ENCODE measurements around the gene USP3.

USP3 gene

DNA sequence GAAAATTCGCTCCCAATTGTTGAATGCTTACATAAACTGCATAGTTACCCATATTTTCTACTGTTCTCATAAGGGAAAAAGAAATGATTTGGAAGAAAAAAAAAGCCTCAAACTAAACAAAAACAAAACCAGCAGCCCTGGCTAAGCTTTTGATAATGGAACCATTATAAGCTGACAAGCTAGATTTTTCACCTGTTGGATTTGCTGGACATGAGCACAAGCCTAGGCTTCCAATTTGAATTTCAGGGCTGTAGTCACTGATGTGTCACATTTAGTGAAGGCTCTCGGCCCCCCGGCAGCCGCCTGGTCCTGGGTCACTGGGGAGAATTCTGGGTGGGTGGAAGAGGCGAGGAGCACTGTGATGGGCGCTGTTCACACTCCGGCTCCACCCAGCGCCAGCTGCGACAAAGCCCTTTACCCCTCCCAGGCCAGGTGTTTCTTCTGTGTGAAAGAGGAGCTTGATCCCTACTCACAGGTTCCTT, 97.4 kb downstream of the USP3 start:
- H3K79me2 ChIP-seq (ENCODE audit: insufficient read depth, low read length), result no peaks in the 10 kb centered on the region
- no peaks in the 10 kb centered on the region for H3K9me3 ChIP-seq (ENCODE audit: insufficient read depth, low read length)
- H3K4me3 ChIP-seq (ENCODE audit: insufficient read depth, low read length, poor library complexity, severe bottlenecking), result peak overlapping the region; percentile 69
- peak overlapping the region; percentile 68 for H3K4me2 ChIP-seq (ENCODE audit: low read depth, low read length, poor library complexity, severe bottlenecking)
- H3K27me3 ChIP-seq (ENCODE audit: low read length), result no peaks in the 10 kb centered on the region
- H4K20me1 ChIP-seq (ENCODE audit: low read depth, low read length), result no peaks in the 10 kb centered on the region
- no peaks in the 10 kb centered on the region for H3K36me3 ChIP-seq (ENCODE audit: low read length)
- H3K9me2 ChIP-seq (replicated peaks; ENCODE audit: insufficient read depth, low read length), result no peaks in the 10 kb centered on the region
- H3F3A ChIP-seq (ENCODE audit: insufficient read depth), result peaks cover 32% of the 10 kb centered on the region
- peak overlapping the region; percentile 83 for H3K9ac ChIP-seq (ENCODE audit: low read length)
- peak overlapping the region; percentile 68; the same call in 1 of the 2 replicates for H3K27ac ChIP-seq (ENCODE audit: low read depth, low read length)
- peak overlapping the region; percentile 83 for H2AFZ ChIP-seq (ENCODE audit: low read depth, low read length, severe bottlenecking)
- TF ChIP-seq EZH2phosphoT487 (conservative IDR thresholded peaks at IDR 0.05; ENCODE audit: low read length), result no peak
- TF ChIP-seq, protein P1, sequence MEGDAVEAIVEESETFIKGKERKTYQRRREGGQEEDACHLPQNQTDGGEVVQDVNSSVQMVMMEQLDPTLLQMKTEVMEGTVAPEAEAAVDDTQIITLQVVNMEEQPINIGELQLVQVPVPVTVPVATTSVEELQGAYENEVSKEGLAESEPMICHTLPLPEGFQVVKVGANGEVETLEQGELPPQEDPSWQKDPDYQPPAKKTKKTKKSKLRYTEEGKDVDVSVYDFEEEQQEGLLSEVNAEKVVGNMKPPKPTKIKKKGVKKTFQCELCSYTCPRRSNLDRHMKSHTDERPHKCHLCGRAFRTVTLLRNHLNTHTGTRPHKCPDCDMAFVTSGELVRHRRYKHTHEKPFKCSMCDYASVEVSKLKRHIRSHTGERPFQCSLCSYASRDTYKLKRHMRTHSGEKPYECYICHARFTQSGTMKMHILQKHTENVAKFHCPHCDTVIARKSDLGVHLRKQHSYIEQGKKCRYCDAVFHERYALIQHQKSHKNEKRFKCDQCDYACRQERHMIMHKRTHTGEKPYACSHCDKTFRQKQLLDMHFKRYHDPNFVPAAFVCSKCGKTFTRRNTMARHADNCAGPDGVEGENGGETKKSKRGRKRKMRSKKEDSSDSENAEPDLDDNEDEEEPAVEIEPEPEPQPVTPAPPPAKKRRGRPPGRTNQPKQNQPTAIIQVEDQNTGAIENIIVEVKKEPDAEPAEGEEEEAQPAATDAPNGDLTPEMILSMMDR (IDR thresholded peaks at IDR 0.05; ENCODE audit: insufficient read depth, low read length, poor library complexity, severe bottlenecking), result no peak

DNA sequence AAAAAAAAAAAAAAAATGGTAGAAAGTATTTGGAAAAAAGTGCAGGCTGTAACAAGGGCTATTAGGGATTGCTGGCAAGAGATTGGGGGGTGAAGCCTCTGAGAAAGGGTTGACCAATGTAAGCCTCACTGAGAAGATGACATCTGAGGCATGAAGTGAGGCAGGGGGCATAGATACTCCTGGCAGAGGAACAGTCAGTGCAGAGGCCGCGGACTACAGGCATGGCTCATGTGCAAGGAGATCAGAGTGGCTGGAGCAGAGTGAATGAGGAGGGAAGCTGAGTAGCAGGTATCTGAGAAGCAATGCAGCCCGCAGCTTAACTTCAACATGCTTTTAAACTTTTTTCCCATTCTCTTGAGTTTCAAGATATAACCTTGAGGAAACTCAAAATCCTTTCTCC, 98.2 kb downstream of the USP3 start:
- Histone ChIP-seq H3F3A (ENCODE audit: insufficient read depth) (peaks cover 32% of the 10 kb centered on the region), H3K4me3 (ENCODE audit: insufficient read depth, low read length, poor library complexity, severe bottlenecking) (no peak overlapping the region), H3K9me2 (replicated peaks; ENCODE audit: insufficient read depth, low read length) (no peaks in the 10 kb centered on the region), H3K27me3 (ENCODE audit: low read length) (no peaks in the 10 kb centered on the region), H3K9me3 (ENCODE audit: insufficient read depth, low read length) (no peaks in the 10 kb centered on the region), H2AFZ (ENCODE audit: low read depth, low read length, severe bottlenecking) (no peak overlapping the region), H3K27ac (ENCODE audit: low read depth, low read length) (no peak overlapping the region), H3K4me2 (ENCODE audit: low read depth, low read length, poor library complexity, severe bottlenecking) (no peak overlapping the region), H4K20me1 (ENCODE audit: low read depth, low read length) (no peaks in the 10 kb centered on the region), H3K79me2 (ENCODE audit: insufficient read depth, low read length) (no peaks in the 10 kb centered on the region), H3K36me3 (ENCODE audit: low read length) (no peaks in the 10 kb centered on the region), H3K9ac (ENCODE audit: low read length) (no peak overlapping the region)
- TF ChIP-seq EZH2phosphoT487 (conservative IDR thresholded peaks at IDR 0.05; ENCODE audit: low read length), result no peak
- TF ChIP-seq, protein P1 (IDR thresholded peaks at IDR 0.05; ENCODE audit: insufficient read depth, low read length, poor library complexity, severe bottlenecking), result no peak

DNA sequence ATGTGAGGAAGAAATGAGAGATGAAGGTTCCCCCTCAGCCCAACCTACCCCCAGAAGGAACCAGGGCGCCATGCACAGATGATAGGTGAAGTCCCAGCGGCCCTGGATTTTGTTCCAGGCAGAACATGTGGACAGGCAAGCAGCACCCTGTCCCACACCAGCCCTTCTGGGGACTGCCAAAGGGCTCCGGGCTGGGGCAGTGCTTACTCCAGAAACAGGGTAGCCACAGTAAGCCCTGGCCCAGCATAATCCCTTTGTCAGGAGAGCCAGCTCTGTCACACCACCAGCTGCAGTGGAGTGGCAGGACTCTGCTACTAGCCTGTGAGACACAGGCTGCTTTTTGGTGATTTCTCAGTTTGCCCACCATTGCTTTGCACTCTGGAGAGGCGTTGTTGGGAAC, 99.1 kb downstream of the USP3 start:
- Histone ChIP-seq H3K4me3 (ENCODE audit: insufficient read depth, low read length, poor library complexity, severe bottlenecking) (no peak overlapping the region), H3K36me3 (ENCODE audit: low read length) (peaks cover 2% of the 10 kb centered on the region; the same call in 1 of the 2 replicates), H3K79me2 (ENCODE audit: insufficient read depth, low read length) (no peaks in the 10 kb centered on the region), H3K9ac (ENCODE audit: low read length) (no peak overlapping the region), H3K9me3 (ENCODE audit: insufficient read depth, low read length) (no peaks in the 10 kb centered on the region), H2AFZ (ENCODE audit: low read depth, low read length, severe bottlenecking) (no peak overlapping the region), H3K27me3 (ENCODE audit: low read length) (no peaks in the 10 kb centered on the region), H3K27ac (ENCODE audit: low read depth, low read length) (no peak overlapping the region), H3F3A (ENCODE audit: insufficient read depth) (peaks cover 27% of the 10 kb centered on the region), H4K20me1 (ENCODE audit: low read depth, low read length) (no peaks in the 10 kb centered on the region), H3K9me2 (replicated peaks; ENCODE audit: insufficient read depth, low read length) (no peaks in the 10 kb centered on the region), H3K4me2 (ENCODE audit: low read depth, low read length, poor library complexity, severe bottlenecking) (no peak overlapping the region)
- TF ChIP-seq EZH2phosphoT487 (conservative IDR thresholded peaks at IDR 0.05; ENCODE audit: low read length), result no peak
- TF ChIP-seq, protein P1 (IDR thresholded peaks at IDR 0.05; ENCODE audit: insufficient read depth, low read length, poor library complexity, severe bottlenecking), result no peak
